HEK293 (cell line): ENCODE data around the gene NRBF2.

Experiments used
- CTCF ChIA-PET: fragments of 350-600 bp; formaldehyde crosslinking; extraction: SDS; loops from one replicate; lab custom pipeline; 2021; ENCODE audit warnings: antibody characterized with exemption; lab: Yijun Ruan, JAX
- POLR2A ChIA-PET: fragments of 300-600 bp; formaldehyde crosslinking; extraction: SDS; loops from one replicate; lab custom pipeline; 2020; ENCODE audit warnings: antibody characterized with exemption, inconsistent platforms; lab: Yijun Ruan, JAX
- H3K27ac ChIP-seq: fragments of 200-500 bp; sonication (Bioruptor generic); 2 replicates; pipeline ENCODE4 v1.5.1; 2014; ENCODE audit warnings: low read depth, low read length, control low read depth, inconsistent platforms; ENCODE audit errors: extremely low read depth
- H3K36me3 ChIP-seq, 2 experiments: fragments of 200-500 bp in 1 of 2; sonication (Bioruptor generic) in 1 of 2; 1 replicate in 1 of 2; 2 replicates in 1 of 2; pipeline ENCODE4 v1.5.1; 2014 to 2017; ENCODE audit warnings: inconsistent platforms in 2 of 2, low read length in 2 of 2; ENCODE audit not compliant: control insufficient read depth in 2 of 2, insufficient read depth in 1 of 2
- H3K4me1 ChIP-seq: fragments of 200-500 bp; sonication (Bioruptor generic); 2 replicates; pipeline ENCODE4 v1.5.1; 2014; ENCODE audit warnings: mild to moderate bottlenecking, low read length, inconsistent platforms; ENCODE audit not compliant: control insufficient read depth, insufficient read depth
- H3K4me3 ChIP-seq: 2 replicates; pipeline ENCODE4 v1.5.1; 2011; ENCODE audit warnings: low read depth, mild to moderate bottlenecking, control low read depth, low read length, moderate library complexity
- H3K9me3 ChIP-seq: fragments of 200-500 bp; sonication (Bioruptor generic); 2 replicates; pipeline ENCODE4 v1.5.1; 2014; ENCODE audit warnings: low read depth, low read length, inconsistent platforms; ENCODE audit not compliant: control insufficient read depth, insufficient read depth
- BCL11A ChIP-seq: fragments of 450-650 bp; formaldehyde crosslinking; IDR thresholded peaks from 2 replicates; pipeline ENCODE4 v1.5.1; 2016; ENCODE audit warnings: low read depth, missing biosample characterization, missing genetic modification characterization
- GLI2 ChIP-seq: fragments of 450-650 bp; formaldehyde crosslinking; IDR thresholded peaks from 2 replicates; pipeline ENCODE4; 2017; ENCODE audit warnings: missing biosample characterization, missing genetic modification characterization, low read depth, borderline replicate concordance
- KLF8 ChIP-seq: fragments of 450-650 bp; formaldehyde crosslinking; IDR thresholded peaks from 2 replicates; pipeline ENCODE4 v1.5.1; 2016; ENCODE audit warnings: missing biosample characterization, missing genetic modification characterization
- PRDM1 ChIP-seq: fragments of 450-650 bp; formaldehyde crosslinking; IDR thresholded peaks from 2 replicates; pipeline ENCODE4; 2016; ENCODE audit warnings: missing biosample characterization, missing genetic modification characterization
- REST ChIP-seq: fragments of 450-650 bp; formaldehyde crosslinking; IDR thresholded peaks from 2 replicates; pipeline ENCODE4 v1.5.1; 2016; ENCODE audit warnings: missing biosample characterization, missing genetic modification characterization
- TSHZ1 ChIP-seq: fragments of 450-650 bp; formaldehyde crosslinking; IDR thresholded peaks from 2 replicates; pipeline ENCODE4 v1.5.1; 2016; ENCODE audit warnings: missing biosample characterization, missing genetic modification characterization, borderline replicate concordance
- ZBTB20 ChIP-seq: fragments of 450-650 bp; formaldehyde crosslinking; IDR thresholded peaks from 2 replicates; pipeline ENCODE4 v1.5.1; 2016; ENCODE audit warnings: missing biosample characterization, missing genetic modification characterization
- ZBTB7A ChIP-seq: fragments of 450-650 bp; formaldehyde crosslinking; IDR thresholded peaks from 2 replicates; pipeline ENCODE4 v1.5.1; 2016; ENCODE audit warnings: low read depth, missing biosample characterization, missing genetic modification characterization
- ZNF112 ChIP-seq: fragments of 450-650 bp; formaldehyde crosslinking; IDR thresholded peaks from 2 replicates; pipeline ENCODE4 v1.5.0; 2017; ENCODE audit warnings: missing biosample characterization, missing genetic modification characterization
- ZNF184 ChIP-seq: fragments of 450-650 bp; IDR thresholded peaks from 2 replicates; pipeline ENCODE4 v1.5.1; 2018; ENCODE audit warnings: missing biosample characterization, mild to moderate bottlenecking, missing genetic modification characterization
- ZNF366 ChIP-seq: fragments of 450-650 bp; formaldehyde crosslinking; conservative IDR thresholded peaks from 2 replicates; pipeline ENCODE4 v1.5.1; 2016; ENCODE audit warnings: missing biosample characterization, missing genetic modification characterization
- ZNF513 ChIP-seq: fragments of 450-650 bp; IDR thresholded peaks from 2 replicates; pipeline ENCODE4 v1.5.1; 2018; ENCODE audit warnings: missing biosample characterization, missing genetic modification characterization
- ZNF621 ChIP-seq: fragments of 450-650 bp; formaldehyde crosslinking; IDR thresholded peaks from 2 replicates; pipeline ENCODE4 v1.5.1; 2017; ENCODE audit warnings: missing biosample characterization, missing genetic modification characterization
- ZNF701 ChIP-seq: fragments of 450-650 bp; formaldehyde crosslinking; IDR thresholded peaks from 2 replicates; pipeline ENCODE4 v1.5.1; 2016; ENCODE audit warnings: missing biosample characterization, missing genetic modification characterization
- ZNF785 ChIP-seq: fragments of 450-650 bp; formaldehyde crosslinking; IDR thresholded peaks from 2 replicates; pipeline ENCODE4 v1.5.1; 2016; ENCODE audit warnings: missing biosample characterization, missing genetic modification characterization
- TF ChIP-seq, protein P1 (sequence below): fragments of 450-650 bp; formaldehyde crosslinking; IDR thresholded peaks from 2 replicates; pipeline ENCODE4 v1.5.1; 2016; ENCODE audit warnings: missing biosample characterization, missing genetic modification characterization
- TF ChIP-seq, protein P2 (sequence below): fragments of 450-650 bp; IDR thresholded peaks from 2 replicates; pipeline ENCODE4 v1.5.1; 2018; ENCODE audit warnings: missing biosample characterization, mild to moderate bottlenecking, missing genetic modification characterization
- TF ChIP-seq, protein P3 (sequence below): fragments of 450-650 bp; formaldehyde crosslinking; IDR thresholded peaks from 2 replicates; pipeline ENCODE4 v1.5.1; 2016; ENCODE audit warnings: missing biosample characterization, missing genetic modification characterization
- TF ChIP-seq, protein P4 (sequence below): fragments of 450-650 bp; formaldehyde crosslinking; IDR thresholded peaks from 2 replicates; pipeline ENCODE4 v1.5.1; 2016; ENCODE audit warnings: missing biosample characterization, missing genetic modification characterization

Gene NRBF2

DNA sequence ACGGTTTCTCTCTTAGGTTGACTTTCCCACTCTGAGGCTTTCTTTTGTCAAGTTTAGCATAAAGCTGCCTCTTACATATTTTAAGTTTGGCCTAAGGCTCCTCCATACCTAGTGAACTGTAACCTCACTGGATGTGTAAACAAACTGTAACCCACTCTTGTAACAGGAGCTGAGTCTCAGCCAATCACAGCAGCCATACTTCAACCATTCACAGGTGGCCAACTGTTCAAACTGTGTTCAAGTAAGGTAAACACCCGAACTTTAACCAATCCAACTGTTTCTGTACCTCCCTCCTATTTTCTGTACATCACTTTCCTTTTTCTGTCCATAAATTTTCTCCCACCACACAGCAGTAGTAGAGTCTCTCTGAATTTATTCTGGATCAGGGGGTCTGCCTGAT, 7.7 kb upstream of the NRBF2 start:
- CTCF ChIA-PET, result no interaction called here

More for the DNA sequence above, 7.7 kb upstream of the NRBF2 start:
- no peaks in the 10 kb centered on the region for H3K9me3 ChIP-seq
- no peaks in the 10 kb centered on the region for H3K36me3 ChIP-seq
- H3K27ac ChIP-seq, result no peak overlapping the region
- no peak overlapping the region for H3K4me3 ChIP-seq
- TF ChIP-seq ZNF112 (tag by site-specific recombination), result no peak
- TF ChIP-seq BCL11A (tag by site-specific recombination), result no peak
- no peak for TF ChIP-seq ZBTB7A (tag by site-specific recombination)
- TF ChIP-seq ZNF621 (tag by site-specific recombination), result no peak
- no peak for TF ChIP-seq ZBTB20 (tag by site-specific recombination)
- TF ChIP-seq, protein P1, sequence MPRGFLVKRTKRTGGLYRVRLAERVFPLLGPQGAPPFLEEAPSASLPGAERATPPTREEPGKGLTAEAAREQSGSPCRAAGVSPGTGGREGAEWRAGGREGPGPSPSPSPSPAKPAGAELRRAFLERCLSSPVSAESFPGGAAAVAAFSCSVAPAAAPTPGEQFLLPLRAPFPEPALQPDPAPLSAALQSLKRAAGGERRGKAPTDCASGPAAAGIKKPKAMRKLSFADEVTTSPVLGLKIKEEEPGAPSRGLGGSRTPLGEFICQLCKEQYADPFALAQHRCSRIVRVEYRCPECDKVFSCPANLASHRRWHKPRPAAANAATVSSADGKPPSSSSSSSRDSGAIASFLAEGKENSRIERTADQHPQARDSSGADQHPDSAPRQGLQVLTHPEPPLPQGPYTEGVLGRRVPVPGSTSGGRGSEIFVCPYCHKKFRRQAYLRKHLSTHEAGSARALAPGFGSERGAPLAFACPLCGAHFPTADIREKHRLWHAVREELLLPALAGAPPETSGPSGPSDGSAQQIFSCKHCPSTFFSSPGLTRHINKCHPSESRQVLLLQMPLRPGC (tag by site-specific recombination), result no peak
- TF ChIP-seq PRDM1 (tag by site-specific recombination), result no peak
- TF ChIP-seq ZNF701 (tag by site-specific recombination), result no peak
- TF ChIP-seq KLF8, result no peak
- TF ChIP-seq, protein P2, sequence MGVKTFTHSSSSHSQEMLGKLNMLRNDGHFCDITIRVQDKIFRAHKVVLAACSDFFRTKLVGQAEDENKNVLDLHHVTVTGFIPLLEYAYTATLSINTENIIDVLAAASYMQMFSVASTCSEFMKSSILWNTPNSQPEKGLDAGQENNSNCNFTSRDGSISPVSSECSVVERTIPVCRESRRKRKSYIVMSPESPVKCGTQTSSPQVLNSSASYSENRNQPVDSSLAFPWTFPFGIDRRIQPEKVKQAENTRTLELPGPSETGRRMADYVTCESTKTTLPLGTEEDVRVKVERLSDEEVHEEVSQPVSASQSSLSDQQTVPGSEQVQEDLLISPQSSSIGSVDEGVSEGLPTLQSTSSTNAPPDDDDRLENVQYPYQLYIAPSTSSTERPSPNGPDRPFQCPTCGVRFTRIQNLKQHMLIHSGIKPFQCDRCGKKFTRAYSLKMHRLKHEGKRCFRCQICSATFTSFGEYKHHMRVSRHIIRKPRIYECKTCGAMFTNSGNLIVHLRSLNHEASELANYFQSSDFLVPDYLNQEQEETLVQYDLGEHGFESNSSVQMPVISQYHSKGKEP (tag by site-specific recombination), result no peak
- no peak for TF ChIP-seq GLI2
- TF ChIP-seq ZNF366 (tag by site-specific recombination), result no peak
- no peak for TF ChIP-seq REST (tag by site-specific recombination)
- TF ChIP-seq, protein P3, sequence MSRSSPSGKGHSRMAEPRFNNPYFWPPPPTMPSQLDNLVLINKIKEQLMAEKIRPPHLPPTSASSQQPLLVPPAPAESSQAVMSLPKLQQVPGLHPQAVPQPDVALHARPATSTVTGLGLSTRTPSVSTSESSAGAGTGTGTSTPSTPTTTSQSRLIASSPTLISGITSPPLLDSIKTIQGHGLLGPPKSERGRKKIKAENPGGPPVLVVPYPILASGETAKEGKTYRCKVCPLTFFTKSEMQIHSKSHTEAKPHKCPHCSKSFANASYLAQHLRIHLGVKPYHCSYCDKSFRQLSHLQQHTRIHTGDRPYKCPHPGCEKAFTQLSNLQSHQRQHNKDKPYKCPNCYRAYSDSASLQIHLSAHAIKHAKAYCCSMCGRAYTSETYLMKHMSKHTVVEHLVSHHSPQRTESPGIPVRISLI (tag by site-specific recombination), result no peak
- no peak for TF ChIP-seq ZNF513
- no peak for TF ChIP-seq TSHZ1 (tag by site-specific recombination)
- no peak for TF ChIP-seq ZNF785 (tag by site-specific recombination)
- TF ChIP-seq ZNF184, result no peak
- TF ChIP-seq, protein P4, sequence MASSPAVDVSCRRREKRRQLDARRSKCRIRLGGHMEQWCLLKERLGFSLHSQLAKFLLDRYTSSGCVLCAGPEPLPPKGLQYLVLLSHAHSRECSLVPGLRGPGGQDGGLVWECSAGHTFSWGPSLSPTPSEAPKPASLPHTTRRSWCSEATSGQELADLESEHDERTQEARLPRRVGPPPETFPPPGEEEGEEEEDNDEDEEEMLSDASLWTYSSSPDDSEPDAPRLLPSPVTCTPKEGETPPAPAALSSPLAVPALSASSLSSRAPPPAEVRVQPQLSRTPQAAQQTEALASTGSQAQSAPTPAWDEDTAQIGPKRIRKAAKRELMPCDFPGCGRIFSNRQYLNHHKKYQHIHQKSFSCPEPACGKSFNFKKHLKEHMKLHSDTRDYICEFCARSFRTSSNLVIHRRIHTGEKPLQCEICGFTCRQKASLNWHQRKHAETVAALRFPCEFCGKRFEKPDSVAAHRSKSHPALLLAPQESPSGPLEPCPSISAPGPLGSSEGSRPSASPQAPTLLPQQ (tag by site-specific recombination), result no peak
- POLR2A ChIA-PET, result no interaction called here
- H3K4me1 ChIP-seq, result no peaks in the 10 kb centered on the region
